Measurements from ENCODE around the gene PLPP2.
"Not testable (repeated sequence)": the region's sequence is repeated elsewhere in the genome, so short reads cannot be mapped to it uniquely, and the experiment has no call there.

The PLPP2 gene

DNA sequence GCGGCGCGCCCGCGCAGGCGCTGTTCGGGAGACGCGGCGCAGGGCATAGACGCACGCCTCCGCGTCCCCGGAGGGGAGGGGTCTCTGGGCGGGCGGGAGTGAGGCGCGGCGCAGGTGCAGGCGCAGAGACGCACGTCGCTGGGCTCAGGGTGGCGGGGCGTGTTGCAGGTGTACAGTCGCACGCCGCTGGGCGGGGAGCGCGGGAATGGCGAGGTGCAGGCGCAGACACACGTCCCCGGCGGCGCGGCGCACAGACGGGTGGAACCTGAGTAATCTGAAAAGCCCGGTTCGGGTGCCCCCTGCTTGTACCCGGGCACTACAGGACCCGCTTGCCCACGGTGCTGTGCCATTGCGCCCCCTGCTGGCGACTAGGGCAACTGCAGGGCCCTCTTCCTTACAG, 44.7 kb downstream of the PLPP2 start:
- Histone ChIP-seq H3K9me3 (ENCODE audit: low read depth, low read length) (no peaks in the 10 kb centered on the region), H3K36me3 (ENCODE audit: insufficient read depth, low read length) (no peaks in the 10 kb centered on the region), H3K9ac (ENCODE audit: insufficient read length) (no peak overlapping the region), H3K4me3 (no peak overlapping the region), H3K27ac (no peak overlapping the region)
- no peak for DNase-seq (ENCODE audit: low read depth, low spot score)
- TF ChIP-seq EZH2 (IDR thresholded peaks at IDR 0.05) (no peak), POLR2AphosphoS5 (IDR thresholded peaks at IDR 0.05; ENCODE audit: borderline replicate concordance, low read depth, low read length) (no peak), FOXP2 (optimal IDR thresholded peaks at IDR 0.05; ENCODE audit: control extremely low read depth, extremely low read length, insufficient read depth) (no peak)

DNA sequence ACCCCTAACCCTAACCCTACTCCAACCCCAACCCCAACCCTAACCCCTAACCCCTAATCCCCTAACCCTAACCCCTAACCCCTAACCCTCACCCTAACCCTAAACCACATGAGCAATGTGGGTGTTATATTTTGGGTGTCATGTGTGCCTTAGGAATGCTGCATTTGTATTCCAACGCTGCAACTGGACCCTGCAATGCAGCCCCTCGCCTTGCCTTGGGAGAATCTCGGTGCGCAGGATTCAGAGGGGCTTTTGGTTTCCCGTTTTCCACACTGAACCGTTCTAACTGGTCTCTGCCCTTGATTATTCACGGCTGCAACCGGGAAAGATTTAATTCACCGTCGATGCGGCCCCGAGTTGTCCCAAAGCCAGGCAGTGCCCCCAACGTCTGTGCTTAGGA, 45.3 kb downstream of the PLPP2 start:
- H3K9ac ChIP-seq (ENCODE audit: insufficient read length); H3K4me3 ChIP-seq; H3K9me3 ChIP-seq (ENCODE audit: low read depth, low read length); H3K27ac ChIP-seq; H3K36me3 ChIP-seq (ENCODE audit: insufficient read depth, low read length); DNase-seq (ENCODE audit: low read depth, low spot score): not testable (repeated sequence)

- Histone ChIP-seq H3K36me3 (ENCODE audit: insufficient read depth, low read length) (no peaks in the 10 kb centered on the region), H3K9ac (ENCODE audit: insufficient read length) (no peak overlapping the region), H3K9me3 (ENCODE audit: low read depth, low read length) (no peaks in the 10 kb centered on the region), H3K27ac (no peak overlapping the region), H3K4me3 (no peak overlapping the region)
- DNase-seq (ENCODE audit: low read depth, low spot score), result no peak
- TF ChIP-seq FOXP2 (optimal IDR thresholded peaks at IDR 0.05; ENCODE audit: control extremely low read depth, extremely low read length, insufficient read depth) (no peak), POLR2AphosphoS5 (IDR thresholded peaks at IDR 0.05; ENCODE audit: borderline replicate concordance, low read depth, low read length) (no peak), EZH2 (IDR thresholded peaks at IDR 0.05) (no peak)
Observed at GRCh38 chr19:245457-245856, 45.7 kb downstream of the PLPP2 start.
